GF-D8 (cell line): ENCODE data around the gene RPS21.
"Not testable (repeated sequence)": the region's sequence is repeated elsewhere in the genome, so short reads cannot be mapped to it uniquely, and the experiment has no call there.

Source experiments
- DNase-seq: peaks from one replicate; lab custom pipeline; 2025; lab: John Stamatoyannopoulos, UW

The RPS21 gene

GRCh38 chr20:62411479-62412193, 24.7 kb downstream of the RPS21 start:
- no peak for DNase-seq

GRCh38 chr20:62412194-62413024, 25.5 kb downstream of the RPS21 start:
- no peak for DNase-seq

- no peak for DNase-seq
These were observed 26.2 kb downstream of the RPS21 start for GRCh38 chr20:62413025-62413570.

DNA sequence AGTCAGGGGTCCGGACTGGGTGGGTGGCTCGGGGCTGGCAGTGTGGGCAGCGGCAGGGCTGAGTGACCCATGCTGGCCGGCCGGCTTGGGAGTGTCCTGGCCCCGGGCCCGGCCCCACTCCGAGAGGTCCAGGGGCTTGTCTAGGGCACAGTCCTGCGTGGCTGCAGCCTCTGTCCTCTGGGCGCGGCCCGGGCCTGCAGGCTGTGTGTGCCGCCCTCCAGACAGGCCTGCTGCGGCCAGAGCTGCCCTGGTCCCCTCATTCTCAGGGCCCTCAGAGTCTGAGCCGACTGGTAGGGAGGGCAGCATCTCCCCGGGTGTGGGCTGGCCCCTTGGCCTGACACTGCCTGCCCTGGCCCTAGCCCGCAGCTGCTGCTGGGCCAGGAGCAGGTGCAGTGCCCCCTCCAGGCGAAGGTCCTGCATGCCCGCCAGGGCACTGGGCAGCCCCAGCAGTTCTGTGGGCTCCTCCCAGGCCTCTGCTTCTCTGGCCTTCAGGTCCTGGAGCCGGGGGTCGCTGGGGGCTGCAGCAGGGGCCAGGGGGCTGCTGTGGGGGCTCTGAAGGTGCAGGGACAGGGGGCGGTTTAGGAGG, 27.1 kb downstream of the RPS21 start:
- no peak for DNase-seq

DNA sequence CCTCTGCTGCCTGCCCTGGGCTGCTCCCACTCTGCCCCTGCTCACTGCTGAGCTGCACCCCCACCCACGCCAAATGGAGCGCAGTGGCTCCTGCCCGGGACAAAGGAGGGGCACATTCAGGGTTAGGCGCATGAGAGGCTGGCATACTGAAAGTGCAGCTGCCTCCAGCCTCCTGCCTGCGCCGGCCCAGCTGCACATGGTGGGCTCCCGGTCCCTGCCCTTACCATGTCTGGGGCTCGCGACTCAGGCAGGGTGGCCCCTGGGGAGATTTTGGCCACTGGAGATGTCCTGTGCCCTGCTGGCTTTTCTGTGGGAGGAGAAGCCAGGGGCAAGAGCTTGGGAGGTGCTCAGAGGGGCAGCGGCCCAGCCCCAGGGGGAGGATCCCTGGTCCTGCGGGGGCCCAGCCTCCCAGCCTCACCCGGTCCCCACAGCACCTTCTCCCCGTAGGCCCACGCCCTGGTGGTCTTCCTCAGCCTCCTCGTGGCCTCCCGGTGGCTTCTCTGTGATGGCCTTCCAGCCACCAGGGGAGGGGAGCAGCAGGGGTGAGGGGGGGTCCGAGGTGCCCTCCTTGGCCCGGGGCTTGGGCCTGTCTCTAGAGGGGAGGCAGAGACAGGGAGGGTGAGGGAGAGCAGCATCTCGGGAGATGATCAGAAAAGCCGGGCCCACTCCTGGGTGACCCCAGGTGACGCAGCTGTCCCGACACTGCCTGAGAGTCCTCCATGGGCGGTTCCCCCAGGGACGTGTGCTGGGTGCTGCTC, 28.6 kb downstream of the RPS21 start:
- no peak for DNase-seq

- no peak for DNase-seq
These were observed 30.0 kb downstream of the RPS21 start for GRCh38 chr20:62416651-62417637.

DNA sequence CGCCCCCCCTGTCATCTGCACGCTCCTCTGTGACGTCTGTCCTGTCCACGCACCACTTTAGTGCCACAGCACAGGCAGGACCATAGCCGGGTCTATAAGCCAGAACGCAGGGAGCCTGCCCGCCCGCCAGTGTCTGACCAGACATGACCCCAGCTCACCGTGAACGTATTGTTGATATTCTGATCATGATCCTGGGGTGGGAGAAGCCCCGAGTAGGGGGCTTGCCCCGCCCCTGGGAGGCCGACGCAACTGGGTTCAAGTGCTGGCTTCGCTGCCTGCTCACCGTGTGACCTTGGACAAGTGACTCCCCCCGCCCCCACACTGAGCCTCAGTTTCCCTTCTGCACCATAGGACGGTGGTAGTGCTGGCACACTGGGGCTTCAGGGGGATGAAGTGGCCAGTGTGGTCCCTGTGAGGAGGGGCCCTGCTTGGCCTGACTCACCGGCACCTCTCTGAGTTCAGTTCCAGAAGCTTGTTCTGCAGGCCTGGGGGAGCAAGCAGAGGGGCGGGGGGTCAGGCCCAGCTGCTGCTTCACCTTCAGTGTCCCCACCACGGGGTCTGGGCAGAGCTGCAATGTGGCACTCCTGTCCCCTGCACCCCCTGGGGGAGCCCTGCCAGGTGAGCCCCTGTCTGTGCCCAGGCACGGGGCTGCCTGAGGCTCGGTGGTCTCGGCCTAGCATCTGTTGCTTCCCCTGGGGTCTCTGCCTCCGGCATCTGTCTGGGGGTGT, 31.2 kb downstream of the RPS21 start:
- DNase-seq, result no peak

DNA sequence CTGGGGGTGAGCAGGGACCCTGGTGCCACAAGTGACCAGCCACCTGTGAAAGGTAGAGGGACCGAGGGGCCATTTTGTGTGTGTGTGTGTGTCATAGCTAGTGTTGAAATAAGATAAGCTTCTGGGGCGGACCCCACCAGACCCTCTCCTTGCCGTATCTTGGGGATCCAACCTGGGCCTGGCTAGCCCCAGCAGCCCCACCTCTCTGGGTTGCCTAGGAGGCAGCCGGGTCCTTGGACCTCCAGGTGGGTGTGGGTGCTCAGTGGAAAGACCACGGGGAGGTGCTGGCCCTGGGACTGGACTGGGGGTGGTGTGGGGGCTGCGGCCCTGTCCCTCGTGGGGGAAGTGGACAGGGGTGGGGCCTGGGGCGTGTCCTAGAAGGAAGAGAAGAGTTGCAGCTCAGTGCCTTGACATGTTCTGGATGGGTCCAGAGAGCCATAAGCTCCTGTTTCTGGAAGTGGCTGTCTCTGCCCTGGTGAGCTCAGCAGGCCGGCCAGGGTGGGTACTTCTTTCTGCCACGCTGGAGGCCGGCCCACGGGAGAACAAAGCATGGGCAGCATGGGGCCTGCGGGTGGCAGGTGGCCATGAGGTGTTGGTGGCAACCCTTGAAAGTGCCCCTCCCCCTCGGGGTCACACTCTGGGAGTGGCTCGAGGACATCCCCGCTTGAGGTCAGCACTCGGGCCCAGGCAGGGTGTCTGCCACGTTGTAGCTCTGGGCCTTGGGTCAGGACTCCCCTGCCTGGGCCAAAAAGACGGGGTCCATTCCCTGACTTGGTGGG, 32.0 kb downstream of the RPS21 start:
- no peak for DNase-seq

DNA sequence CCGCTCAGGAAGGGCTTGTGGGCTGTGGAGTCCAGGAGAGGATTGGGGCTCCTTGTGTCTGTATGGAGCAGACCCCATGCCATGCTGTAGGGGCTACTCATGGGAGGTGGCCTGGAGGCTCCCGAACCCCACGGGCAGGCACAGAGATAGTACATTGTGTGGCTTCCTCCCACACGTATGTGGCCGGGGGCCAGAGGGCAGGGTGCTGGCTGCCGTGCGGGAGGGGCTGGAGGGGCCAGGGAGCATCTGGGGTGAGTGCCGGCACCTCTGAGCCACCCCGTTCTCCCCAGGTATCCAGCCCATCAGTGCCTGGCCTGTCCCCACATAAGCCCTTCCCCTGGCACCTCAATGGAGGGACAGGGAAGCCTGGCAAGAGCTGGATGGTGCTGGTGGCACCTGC, 32.9 kb downstream of the RPS21 start:
- no peak for DNase-seq

- DNase-seq, result no peak
These were observed 34.2 kb downstream of the RPS21 start for GRCh38 chr20:62420846-62421715.

DNA sequence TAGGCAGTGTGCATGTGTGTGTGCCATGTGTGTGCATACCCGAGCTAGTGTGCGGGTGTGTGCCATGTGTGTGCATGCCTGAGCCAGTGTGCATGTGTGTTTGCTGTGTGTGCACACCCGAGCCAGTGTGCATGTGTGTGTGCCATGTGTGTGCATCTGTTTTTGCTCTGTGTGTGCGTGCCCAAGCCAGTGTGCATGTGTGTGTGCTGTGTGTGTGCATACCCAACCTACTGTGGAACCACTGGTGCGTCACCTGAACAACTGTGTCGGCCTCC, 34.8 kb downstream of the RPS21 start:
- no peak for DNase-seq

- no peak for DNase-seq
These were observed 35.9 kb downstream of the RPS21 start for GRCh38 chr20:62422636-62423325.

DNA sequence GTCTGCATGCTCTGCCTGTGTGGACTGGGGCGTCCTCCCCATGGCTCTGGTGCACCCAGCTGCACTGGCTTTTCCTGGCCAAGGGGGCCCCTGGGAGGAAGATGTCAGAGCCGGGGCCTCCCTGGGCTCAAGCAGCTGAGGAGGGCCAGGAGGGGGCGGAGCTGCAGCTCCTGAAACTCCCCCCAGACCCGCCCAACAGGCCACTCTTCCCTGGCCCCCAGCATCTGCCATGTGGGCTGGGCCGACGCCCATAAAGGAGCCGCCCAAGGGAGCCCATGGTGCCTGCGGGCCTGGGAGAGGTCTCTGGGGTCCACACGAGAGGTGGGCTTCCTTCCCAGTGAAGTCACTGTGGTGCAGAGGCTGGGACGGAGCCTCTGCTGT, 36.4 kb downstream of the RPS21 start:
- no peak for DNase-seq

GRCh38 chr20:62424249-62425107, 37.6 kb downstream of the RPS21 start:
- DNase-seq, result no peak

GRCh38 chr20:62425281-62426058, 38.6 kb downstream of the RPS21 start:
- DNase-seq, result no peak

- not testable (repeated sequence) for DNase-seq
These were observed 39.1 kb downstream of the RPS21 start for GRCh38 chr20:62426059-62426348.
